IMR-90 (cell line): Measurements from ENCODE around the gene KCNK6.

Experiments used
- MAZ ChIP-seq: IDR thresholded peaks from 2 replicates; pipeline ENCODE4 v1.6.1; 2012; ENCODE audit warnings: low read depth, mild to moderate bottlenecking, low read length, improper control_type of control experiment, moderate library complexity, borderline replicate concordance
- TF ChIP-seq, protein P1 (sequence below): conservative IDR thresholded peaks from 2 replicates; pipeline ENCODE4 v1.5.1; 2012; ENCODE audit warnings: mild to moderate bottlenecking, low read depth, low read length, improper control_type of control experiment

- TF ChIP-seq, protein P1, sequence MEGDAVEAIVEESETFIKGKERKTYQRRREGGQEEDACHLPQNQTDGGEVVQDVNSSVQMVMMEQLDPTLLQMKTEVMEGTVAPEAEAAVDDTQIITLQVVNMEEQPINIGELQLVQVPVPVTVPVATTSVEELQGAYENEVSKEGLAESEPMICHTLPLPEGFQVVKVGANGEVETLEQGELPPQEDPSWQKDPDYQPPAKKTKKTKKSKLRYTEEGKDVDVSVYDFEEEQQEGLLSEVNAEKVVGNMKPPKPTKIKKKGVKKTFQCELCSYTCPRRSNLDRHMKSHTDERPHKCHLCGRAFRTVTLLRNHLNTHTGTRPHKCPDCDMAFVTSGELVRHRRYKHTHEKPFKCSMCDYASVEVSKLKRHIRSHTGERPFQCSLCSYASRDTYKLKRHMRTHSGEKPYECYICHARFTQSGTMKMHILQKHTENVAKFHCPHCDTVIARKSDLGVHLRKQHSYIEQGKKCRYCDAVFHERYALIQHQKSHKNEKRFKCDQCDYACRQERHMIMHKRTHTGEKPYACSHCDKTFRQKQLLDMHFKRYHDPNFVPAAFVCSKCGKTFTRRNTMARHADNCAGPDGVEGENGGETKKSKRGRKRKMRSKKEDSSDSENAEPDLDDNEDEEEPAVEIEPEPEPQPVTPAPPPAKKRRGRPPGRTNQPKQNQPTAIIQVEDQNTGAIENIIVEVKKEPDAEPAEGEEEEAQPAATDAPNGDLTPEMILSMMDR, result no peak
- peak; percentile 14; the same call in 1 of the 2 replicates for TF ChIP-seq MAZ
Observed at GRCh38 chr19:38336638-38337359, 17.2 kb downstream of the KCNK6 start.
